ENCODE data around the gene ZBTB45. TPM values are rescaled to one million over a fixed set of nuclear protein-coding genes. Genes with fewer than 3 reads are reported as not detected.

The ZBTB45 gene
- polyA plus RNA-seq, 3 donors: 2.2 to 5.3 (median 2.6) TPM

- intact Hi-C loops (cut with micrococcal nuclease): no loop called here
- H3K9ac ChIP-seq (ENCODE audit: insufficient read depth, low read length, poor library complexity, severe bottlenecking): no peak overlapping the region
- Mint-ChIP-seq H3K27ac (peak overlapping the region in 4 of 7 donors; percentile 4 to 45 (median 30)), H3K4me1 (peaks cover 34% of the 10 kb centered on the region), H3K27me3 (ENCODE audit: low read depth in 3 of 3) (no peaks in the 10 kb centered on the region), H3K9me3 (peaks cover 0 to 2% (median 0%) of the 10 kb centered on the region in 7 donors), H3K4me3 (no peak overlapping the region), H3K36me3 (peaks cover 77 to 80% of the 10 kb centered on the region in 2 donors)
- H3K27me3 ChIP-seq (ENCODE audit: control insufficient read depth in 2 of 2, insufficient read depth in 2 of 2, low read length in 2 of 2): no peaks in the 10 kb centered on the region
- no peak for DNase-seq
- peaks cover 24 to 33% of the 10 kb centered on the region in 2 donors for H3K4me1 ChIP-seq (ENCODE audit: control insufficient read depth in 1 of 2, insufficient read depth in 2 of 2, low read length in 2 of 2)
- H3K4me3 ChIP-seq (replicated peaks in 1 of 3; ENCODE audit: low read depth in 2 of 3, low read length in 3 of 3): no peak overlapping the region
- WGBS (ENCODE audit: insufficient coverage): over 99% methylated on average over 11 of the region's 18 CpGs
- no peak overlapping the region for H3K4me2 ChIP-seq (replicated peaks; ENCODE audit: extremely low read depth, low read length, poor library complexity, severe bottlenecking)
- H2AFZ ChIP-seq (ENCODE audit: insufficient read depth, low read depth, low read length, poor library complexity, severe bottlenecking): no peak overlapping the region
- peaks cover 67% of the 10 kb centered on the region for H3K79me2 ChIP-seq (ENCODE audit: insufficient read depth, low read length)
- peaks cover 58% of the 10 kb centered on the region for H4K20me1 ChIP-seq (ENCODE audit: insufficient read depth, low read length)
- peaks cover 76 to 83% of the 10 kb centered on the region in 2 donors for H3K36me3 ChIP-seq (replicated peaks in 1 of 2; ENCODE audit: control insufficient read depth in 1 of 2, insufficient read depth in 2 of 2, low read length in 2 of 2)
- TF ChIP-seq CTCF (IDR thresholded peaks at IDR 0.05): no peak
- no peaks in the 10 kb centered on the region for H3K9me3 ChIP-seq (replicated peaks in 1 of 2; ENCODE audit: control insufficient read depth in 1 of 2, insufficient read depth in 1 of 2, low read length in 2 of 2)
- H3K27ac ChIP-seq (ENCODE audit: low read depth in 1 of 2, low read length in 2 of 2): peak overlapping the region in 1 of 2 donors; percentile 12
Measured at GRCh38 chr19:58551577-58552471, 32.2 kb upstream of the ZBTB45 start.

- Mint-ChIP-seq H3K27ac (peak overlapping the region in 3 of 7 donors; percentile 39 to 63 (median 61)), H3K4me3 (no peak overlapping the region), H3K36me3 (peaks cover 70 to 79% of the 10 kb centered on the region in 2 donors), H3K27me3 (ENCODE audit: low read depth in 3 of 3) (no peaks in the 10 kb centered on the region), H3K4me1 (peaks cover 34% of the 10 kb centered on the region), H3K9me3 (peaks cover 0 to 2% (median 0%) of the 10 kb centered on the region in 7 donors)
- Histone ChIP-seq H2AFZ (ENCODE audit: insufficient read depth, low read depth, low read length, poor library complexity, severe bottlenecking) (no peak overlapping the region), H3K4me1 (ENCODE audit: control insufficient read depth in 1 of 2, insufficient read depth in 2 of 2, low read length in 2 of 2) (peaks cover 27 to 33% of the 10 kb centered on the region in 2 donors), H4K20me1 (ENCODE audit: insufficient read depth, low read length) (peaks cover 65% of the 10 kb centered on the region), H3K27me3 (ENCODE audit: control insufficient read depth in 2 of 2, insufficient read depth in 2 of 2, low read length in 2 of 2) (no peaks in the 10 kb centered on the region), H3K36me3 (replicated peaks in 1 of 2; ENCODE audit: control insufficient read depth in 1 of 2, insufficient read depth in 2 of 2, low read length in 2 of 2) (peaks cover 69 to 76% of the 10 kb centered on the region in 2 donors), H3K4me2 (replicated peaks; ENCODE audit: extremely low read depth, low read length, poor library complexity, severe bottlenecking) (no peak overlapping the region), H3K9me3 (replicated peaks in 1 of 2; ENCODE audit: control insufficient read depth in 1 of 2, insufficient read depth in 1 of 2, low read length in 2 of 2) (no peaks in the 10 kb centered on the region), H3K9ac (ENCODE audit: insufficient read depth, low read length, poor library complexity, severe bottlenecking) (no peak overlapping the region), H3K4me3 (replicated peaks in 1 of 3; ENCODE audit: low read depth in 2 of 3, low read length in 3 of 3) (no peak overlapping the region), H3K79me2 (ENCODE audit: insufficient read depth, low read length) (peaks cover 67% of the 10 kb centered on the region), H3K27ac (ENCODE audit: low read depth in 1 of 2, low read length in 2 of 2) (peak overlapping the region in 1 of 2 donors; percentile 45)
- WGBS (ENCODE audit: insufficient coverage): 80% methylated on average over 1 of the region's 1 CpG
- intact Hi-C loops (cut with micrococcal nuclease): no loop called here
- no peak for DNase-seq
- no peak for TF ChIP-seq CTCF (IDR thresholded peaks at IDR 0.05)
Measured at GRCh38 chr19:58551123-58551497, 31.5 kb upstream of the ZBTB45 start.

Data from CD14-positive monocyte (primary cell).